Neutrophil (primary cell): ENCODE measurements around the gene HAUS7.

Experiments
- H3K27ac ChIP-seq: fragments of 200-600 bp; sonication (generic); 2 replicates; pipeline ENCODE4 v1.5.1; 2016; ENCODE audit warnings: mild to moderate bottlenecking, moderate library complexity
- H3K27me3 ChIP-seq: fragments of 200-600 bp; sonication (generic); 2 replicates; pipeline ENCODE4 v1.6.0; 2016; ENCODE audit warnings: mild to moderate bottlenecking
- H3K36me3 ChIP-seq: fragments of 200-600 bp; sonication (generic); 2 replicates; pipeline ENCODE4 v1.5.1; 2017
- H3K4me1 ChIP-seq, 2 experiments: fragments of 200-600 bp in 1 of 2; sonication (generic) in 1 of 2; 1 replicate in 1 of 2; 2 replicates in 1 of 2; pipeline versions ENCODE4 v1.5.1 to v1.6.1; 2013 to 2016; ENCODE audit warnings: low read depth in 1 of 2, low read length in 1 of 2, mild to moderate bottlenecking in 1 of 2, moderate library complexity in 1 of 2; ENCODE audit not compliant: control insufficient read depth in 1 of 2, insufficient read depth in 1 of 2
- H3K4me3 ChIP-seq, 2 experiments: fragments of 200-600 bp in 1 of 2; sonication (generic) in 1 of 2; 1 replicate in 1 of 2; 2 replicates in 1 of 2; pipeline ENCODE4 v1.5.1; 2013 to 2016; ENCODE audit warnings: low read depth in 1 of 2, low read length in 1 of 2, mild to moderate bottlenecking in 1 of 2, moderate library complexity in 1 of 2
- H3K9me3 ChIP-seq: fragments of 200-600 bp; sonication (generic); 2 replicates; pipeline ENCODE4 v1.5.1; 2016
- CTCF ChIP-seq: fragments of 200-600 bp; sonication (generic); IDR thresholded peaks from 2 replicates; pipeline ENCODE4 v1.5.1; 2016; ENCODE audit warnings: antibody characterized with exemption

Gene HAUS7

GRCh38 chrX:153473126-153473525 is 2.8 kb upstream of the HAUS7 start:
- Histone ChIP-seq H3K27ac (no peak overlapping the region), H3K9me3 (no peaks in the 10 kb centered on the region), H3K36me3 (no peaks in the 10 kb centered on the region), H3K4me3 (no peak overlapping the region), H3K4me1 (peaks cover 6 to 15% of the 10 kb centered on the region in 2 experiments), H3K27me3 (peaks cover 38% of the 10 kb centered on the region)
- no peak for TF ChIP-seq CTCF

- no peak for TF ChIP-seq CTCF
- H3K36me3 ChIP-seq = no peaks in the 10 kb centered on the region
- no peak overlapping the region for H3K27ac ChIP-seq
- peaks cover 34% of the 10 kb centered on the region for H3K27me3 ChIP-seq
- H3K4me3 ChIP-seq = no peak overlapping the region
- H3K4me1 ChIP-seq = peaks cover 6 to 15% of the 10 kb centered on the region in 2 experiments
- H3K9me3 ChIP-seq = no peaks in the 10 kb centered on the region
These were observed 1.4 kb upstream of the HAUS7 start for GRCh38 chrX:153471663-153472280.

GRCh38 chrX:153469811-153470410 is 465 bp downstream of the HAUS7 start:
- peaks cover 6 to 15% of the 10 kb centered on the region in 2 experiments for H3K4me1 ChIP-seq
- no peaks in the 10 kb centered on the region for H3K9me3 ChIP-seq
- H3K27ac ChIP-seq = peak overlapping the region; percentile 63
- H3K27me3 ChIP-seq = peaks cover 16% of the 10 kb centered on the region
- H3K36me3 ChIP-seq = no peaks in the 10 kb centered on the region
- TF ChIP-seq CTCF = no peak
- peak overlapping the region; percentile 68 to 76 for H3K4me3 ChIP-seq

GRCh38 chrX:153468008-153468580 is 2.3 kb downstream of the HAUS7 start:
- Histone ChIP-seq H3K27ac (no peak overlapping the region), H3K9me3 (no peaks in the 10 kb centered on the region), H3K36me3 (no peaks in the 10 kb centered on the region), H3K4me3 (no peak overlapping the region), H3K4me1 (peaks cover 6 to 15% of the 10 kb centered on the region in 2 experiments), H3K27me3 (no peaks in the 10 kb centered on the region)
- no peak for TF ChIP-seq CTCF

- Histone ChIP-seq H3K27me3 (no peaks in the 10 kb centered on the region), H3K27ac (no peak overlapping the region), H3K4me1 (peaks cover 6 to 9% of the 10 kb centered on the region in 2 experiments), H3K36me3 (no peaks in the 10 kb centered on the region), H3K4me3 (no peak overlapping the region), H3K9me3 (no peaks in the 10 kb centered on the region)
- no peak for TF ChIP-seq CTCF
These were observed 4.5 kb downstream of the HAUS7 start for GRCh38 chrX:153465691-153466380.
